GM18505 (cell line): ENCODE data around the gene ZCCHC17.

ENCODE experiments used
- ATAC-seq: cut with Tn5 transposase; IDR thresholded peaks from one replicate; pipeline ENCODE4 v1.9.1; 2021; ENCODE audit not compliant: unreplicated experiment
- POLR2A ChIP-seq: IDR thresholded peaks from 4 replicates; pipeline ENCODE4 v1.6.1; 2011; ENCODE audit warnings: borderline replicate concordance; ENCODE audit not compliant: insufficient read depth, insufficient read length; ENCODE audit errors: extremely low read depth

The ZCCHC17 gene

GRCh38 chr1:31335007-31335406, 38.2 kb downstream of the ZCCHC17 start:
- no peak for ATAC-seq

GRCh38 chr1:31336687-31337467, 40.0 kb downstream of the ZCCHC17 start:
- TF ChIP-seq POLR2A = no peak

More at GRCh38 chr1:31335007-31335406, 38.2 kb downstream of the ZCCHC17 start:
- TF ChIP-seq POLR2A = no peak

GRCh38 chr1:31344503-31344902, 47.7 kb downstream of the ZCCHC17 start:
- TF ChIP-seq POLR2A = no peak
- ATAC-seq = no peak

More at GRCh38 chr1:31336687-31337467, 40.0 kb downstream of the ZCCHC17 start:
- no peak for ATAC-seq

GRCh38 chr1:31345635-31346034, 48.8 kb downstream of the ZCCHC17 start:
- no peak for TF ChIP-seq POLR2A
- ATAC-seq = no peak

- TF ChIP-seq POLR2A = no peak
Measured at GRCh38 chr1:31346785-31347184, 50.0 kb downstream of the ZCCHC17 start.

GRCh38 chr1:31348449-31348848, 51.6 kb downstream of the ZCCHC17 start:
- no peak for TF ChIP-seq POLR2A
- no peak for ATAC-seq

More at GRCh38 chr1:31346785-31347184, 50.0 kb downstream of the ZCCHC17 start:
- ATAC-seq = no peak

GRCh38 chr1:31354283-31354682, 57.5 kb downstream of the ZCCHC17 start:
- no peak for TF ChIP-seq POLR2A
- no peak for ATAC-seq

- ATAC-seq = no peak
- TF ChIP-seq POLR2A = no peak
Measured at GRCh38 chr1:31356427-31356826, 59.6 kb downstream of the ZCCHC17 start.

- no peak for ATAC-seq
- no peak for TF ChIP-seq POLR2A
Measured at GRCh38 chr1:31361607-31362006, 64.8 kb downstream of the ZCCHC17 start.

GRCh38 chr1:31362032-31362431, 65.2 kb downstream of the ZCCHC17 start:
- ATAC-seq = no peak
- no peak for TF ChIP-seq POLR2A

GRCh38 chr1:31364561-31365250, 67.9 kb downstream of the ZCCHC17 start:
- ATAC-seq = no peak
- no peak for TF ChIP-seq POLR2A

- no peak for TF ChIP-seq POLR2A
- ATAC-seq = no peak
Measured at GRCh38 chr1:31366796-31367195, 70.0 kb downstream of the ZCCHC17 start.

GRCh38 chr1:31368611-31369107, 71.8 kb downstream of the ZCCHC17 start:
- no peak for TF ChIP-seq POLR2A
- ATAC-seq = no peak

- ATAC-seq = no peak
- no peak for TF ChIP-seq POLR2A
Measured at GRCh38 chr1:31370021-31370420, 73.2 kb downstream of the ZCCHC17 start.
